ENCODE measurements around the gene SORCS2.

GRCh38 chr4:7698584-7698983, 506.2 kb downstream of the SORCS2 start:
- TF ChIP-seq CTCF (IDR thresholded peaks at IDR 0.05) (no peak), POLR2A (IDR thresholded peaks at IDR 0.05) (no peak)

Data from prostate gland (tissue), 2 donors.